ENCODE data around the gene CTNNA2. TPM values are rescaled to one million over a fixed set of nuclear protein-coding genes. Genes with fewer than 3 reads are reported as not detected.

The CTNNA2 gene
- total RNA-seq, 2 donors from 2014 or later, result not detected

GRCh38 chr2:80300346-80300745 is 787.5 kb downstream of the CTNNA2 start:
- DNase-seq (ENCODE audit: low spot score in 2 of 2) (no peak), ATAC-seq (no peak)
- Mint-ChIP-seq H3K36me3 (peaks cover 6 to 20% of the 10 kb centered on the region in 2 donors), H3K9me3 (peaks cover 5 to 20% of the 10 kb centered on the region in 2 donors), H3K27ac (no peak overlapping the region)

GRCh38 chr2:80300954-80301353 is 788.1 kb downstream of the CTNNA2 start:
- H3K9me3 Mint-ChIP-seq, result peaks cover 4 to 19% of the 10 kb centered on the region in 2 donors
- peaks cover 6 to 19% of the 10 kb centered on the region in 2 donors for H3K36me3 Mint-ChIP-seq
- ATAC-seq, result no peak

GRCh38 chr2:80302001-80302313 is 789.1 kb downstream of the CTNNA2 start:
- DNase-seq (ENCODE audit: low spot score in 2 of 2) (no peak), ATAC-seq (no peak)
- peaks cover 10 to 24% of the 10 kb centered on the region in 2 donors for H3K36me3 Mint-ChIP-seq
- peaks cover 8 to 25% of the 10 kb centered on the region in 2 donors for H3K9me3 Mint-ChIP-seq
- no peak overlapping the region for H3K27ac Mint-ChIP-seq

More at GRCh38 chr2:80300954-80301353, 788.1 kb downstream of the CTNNA2 start:
- no peak for DNase-seq (ENCODE audit: low spot score in 2 of 2)
- no peak overlapping the region for H3K27ac Mint-ChIP-seq

DNA sequence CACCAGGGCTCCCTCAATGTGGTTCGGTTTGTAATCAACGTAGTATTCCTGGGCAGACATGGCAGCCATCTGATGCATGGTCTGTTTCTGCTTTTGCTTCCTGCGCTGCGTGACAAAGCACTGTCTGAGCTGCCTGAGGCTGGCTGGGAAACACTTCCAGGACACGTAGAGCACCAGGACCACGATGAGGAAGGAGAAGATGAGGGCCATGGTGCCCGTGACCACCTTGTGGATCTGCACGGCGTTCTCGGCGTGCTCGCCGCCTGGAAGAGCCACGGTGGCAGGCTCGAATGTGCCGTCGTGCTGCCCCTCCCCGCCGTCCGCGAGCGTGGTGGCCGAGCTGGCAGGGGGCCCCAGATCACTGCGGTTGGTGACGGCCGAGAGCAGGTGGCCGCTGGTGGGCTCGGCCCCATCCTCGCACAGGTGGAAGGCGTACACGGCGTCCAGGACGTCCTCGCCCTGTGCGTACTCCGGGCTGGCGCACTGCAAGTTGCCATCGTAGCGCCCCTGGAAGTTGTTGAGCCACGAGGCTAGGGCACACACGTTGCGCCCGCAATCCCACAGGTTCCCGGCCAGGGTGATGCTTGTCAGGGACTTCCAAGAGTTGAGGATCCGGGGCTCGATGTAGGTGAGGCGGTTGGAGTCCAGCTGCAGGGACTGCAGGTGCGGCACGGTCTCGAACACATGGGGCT is 789.6 kb downstream of the CTNNA2 start:
- DNase-seq (ENCODE audit: low spot score in 2 of 2) (no peak), ATAC-seq (no peak)
- Mint-ChIP-seq H3K36me3 (peaks cover 10 to 24% of the 10 kb centered on the region in 2 donors), H3K27ac (no peak overlapping the region), H3K9me3 (peaks cover 8 to 21% of the 10 kb centered on the region in 2 donors)

DNA sequence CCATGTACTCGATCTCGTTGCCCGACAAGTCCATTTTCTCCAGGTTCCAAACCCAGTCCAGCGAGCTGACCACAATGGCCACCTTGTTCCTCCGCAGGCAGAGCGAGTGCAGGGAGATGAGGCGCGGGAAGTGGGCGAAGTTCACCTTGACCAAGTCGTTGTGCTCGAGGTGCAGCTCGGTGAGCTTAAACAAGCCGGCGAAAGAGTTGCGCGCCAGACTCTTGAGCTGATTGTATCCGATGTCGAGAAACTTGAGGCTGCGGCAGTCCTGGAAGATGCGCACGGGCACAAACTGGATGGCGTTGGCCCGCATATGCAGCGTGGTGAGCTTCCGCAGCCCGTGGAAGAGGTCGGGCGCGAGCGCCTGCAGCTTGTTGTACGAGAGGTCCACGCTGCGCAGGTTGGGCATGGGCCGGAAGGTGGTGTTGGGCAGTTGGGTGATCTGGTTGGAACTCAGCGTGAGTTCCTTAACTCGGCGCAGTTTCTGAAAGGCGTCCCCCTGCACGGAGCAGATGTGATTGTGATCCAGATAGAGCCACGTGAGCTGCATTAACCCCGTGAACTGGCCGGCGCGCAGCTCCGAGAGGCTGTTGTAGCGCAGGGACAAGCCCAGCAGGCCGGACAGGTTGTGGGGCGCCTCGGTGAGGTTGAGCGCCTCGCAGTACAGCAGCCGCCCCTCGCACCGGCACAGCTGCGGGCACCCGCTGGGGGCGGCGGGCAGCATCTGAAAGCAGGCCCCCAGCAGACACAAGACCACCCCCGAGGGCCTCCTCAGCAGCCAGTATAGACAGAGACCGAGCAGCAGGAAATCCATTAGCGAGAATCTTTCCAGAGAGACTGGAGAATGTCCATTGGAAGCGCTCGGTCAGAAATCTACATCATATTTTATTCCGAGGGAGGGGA is 790.4 kb downstream of the CTNNA2 start:
- Mint-ChIP-seq H3K36me3 (peaks cover 10 to 23% of the 10 kb centered on the region in 2 donors), H3K9me3 (peaks cover 13 to 20% of the 10 kb centered on the region in 2 donors), H3K27ac (no peak overlapping the region)
- DNase-seq (ENCODE audit: low spot score in 2 of 2) (no peak), ATAC-seq (no peak)

DNA sequence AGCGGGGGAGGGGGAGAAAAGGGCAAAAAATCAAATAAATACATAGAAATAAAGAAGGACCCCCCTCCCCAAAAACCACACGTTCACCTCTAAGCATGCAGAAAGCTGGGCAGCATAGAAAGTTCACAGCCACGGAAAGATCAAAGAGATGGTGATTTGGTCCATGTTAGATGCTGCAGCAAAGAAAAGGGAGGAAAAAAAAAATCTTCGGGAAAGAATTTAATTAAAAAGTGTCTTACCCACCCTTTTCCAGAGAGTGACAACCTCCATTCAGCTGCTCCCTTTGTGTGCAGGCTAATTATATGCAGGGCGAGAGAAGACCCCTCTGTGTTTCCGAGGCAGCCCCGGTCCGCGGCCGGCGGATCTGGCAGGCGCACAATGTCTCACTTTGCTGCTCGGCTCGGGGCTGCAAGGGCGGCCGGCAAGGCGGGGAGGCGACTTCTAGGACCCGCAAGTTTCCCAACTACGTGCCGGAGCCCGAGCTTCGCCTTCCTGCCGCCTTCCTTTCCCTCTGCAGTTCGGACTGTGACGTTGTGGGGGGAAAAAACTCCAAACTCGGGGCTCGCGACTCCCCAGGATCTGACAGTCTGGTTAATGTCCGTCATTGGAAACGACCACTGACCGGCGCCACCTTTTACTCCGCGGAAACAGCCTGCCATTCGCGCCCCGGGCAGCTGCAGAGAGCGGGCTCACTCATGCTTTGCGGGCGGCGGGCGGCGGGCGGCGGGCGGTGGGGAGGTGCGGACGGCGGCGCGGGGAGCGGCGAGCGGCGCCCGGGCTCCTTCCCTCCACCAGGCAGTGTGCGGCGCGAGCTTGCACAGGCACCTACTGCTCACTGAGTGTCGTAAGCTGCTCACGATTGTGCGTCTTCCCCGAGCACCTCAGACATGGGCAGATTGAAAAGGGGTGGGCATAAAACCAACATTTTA is 791.3 kb downstream of the CTNNA2 start, which contains the start of gene LRRTM1:
Gene LRRTM1, minus strand, starts transcription at position 844 of the 929 bp plus-strand sequence. CDS start 933 bp downstream, outside the sequence.
- Mint-ChIP-seq H3K9me3 (peaks cover 13 to 16% of the 10 kb centered on the region in 2 donors), H3K27ac (no peak within 1 kb of the TSS), H3K36me3 (peaks cover 10 to 19% of the 10 kb centered on the region in 2 donors)
- no peak for DNase-seq (ENCODE audit: low spot score in 2 of 2)
- ATAC-seq, result no peak

DNA sequence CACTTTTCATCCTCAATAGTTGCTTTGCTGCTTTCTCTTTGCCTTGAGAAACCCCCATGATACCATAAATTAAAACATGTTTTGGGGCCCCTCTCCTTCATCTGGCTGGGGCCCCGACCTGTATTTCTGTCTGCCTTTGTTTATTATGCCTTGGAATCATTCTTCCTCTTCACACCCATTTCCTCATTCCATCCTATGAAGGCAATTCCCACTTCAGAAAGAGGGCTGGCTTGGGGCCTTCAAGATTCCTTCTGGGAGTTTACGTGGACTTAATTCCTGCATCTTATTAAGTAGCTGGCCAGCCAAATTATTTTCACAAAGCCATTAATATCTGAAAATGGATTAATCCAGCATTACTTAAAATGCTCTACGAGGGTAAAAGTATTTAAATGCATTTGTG is 798.5 kb downstream of the CTNNA2 start:
- peaks cover 3% of the 10 kb centered on the region in 2 donors for H3K36me3 Mint-ChIP-seq
- DNase-seq (ENCODE audit: low spot score in 2 of 2) (no peak), ATAC-seq (no peak)
- H3K9me3 Mint-ChIP-seq, result peaks cover 11 to 21% of the 10 kb centered on the region in 2 donors
- no peak overlapping the region for H3K27ac Mint-ChIP-seq

DNA sequence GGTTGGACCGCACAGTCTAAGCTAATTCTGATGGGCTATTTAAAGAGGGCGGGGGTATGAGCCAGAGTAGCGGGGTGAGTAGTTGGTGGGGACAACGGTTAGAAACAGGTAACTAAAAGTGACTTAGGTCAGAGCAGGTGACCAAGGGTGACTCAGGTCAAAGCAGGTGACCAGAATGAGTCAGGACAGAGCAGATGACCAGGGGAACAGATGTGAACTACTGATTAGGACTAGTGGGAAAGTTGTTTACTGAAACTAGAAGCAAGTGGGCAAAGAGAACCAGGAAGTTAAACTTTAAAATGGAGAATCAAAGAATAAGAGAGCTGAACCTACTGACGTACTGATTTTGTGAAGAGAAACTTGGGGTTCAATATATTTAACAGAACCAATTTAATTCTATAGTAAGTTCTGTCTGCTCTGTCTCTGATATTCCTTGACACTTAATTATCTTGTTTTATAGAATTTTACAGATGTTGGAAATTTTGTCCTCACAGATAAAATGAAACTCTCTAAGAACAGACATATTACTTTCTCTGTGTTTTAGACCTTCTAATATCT is 799.5 kb downstream of the CTNNA2 start:
- no peaks in the 10 kb centered on the region for H3K36me3 Mint-ChIP-seq
- no peak for ATAC-seq
- H3K27ac Mint-ChIP-seq, result no peak overlapping the region

GRCh38 chr2:80322311-80322920 is 809.6 kb downstream of the CTNNA2 start:
- no peak for DNase-seq (ENCODE audit: low spot score in 2 of 2)
- no peak for ATAC-seq
- Mint-ChIP-seq H3K27ac (no peak overlapping the region), H3K36me3 (no peaks in the 10 kb centered on the region), H3K9me3 (peaks cover 0 to 8% of the 10 kb centered on the region in 2 donors)

More for the DNA sequence above, 799.5 kb downstream of the CTNNA2 start:
- H3K9me3 Mint-ChIP-seq, result peaks cover 12 to 19% of the 10 kb centered on the region in 2 donors
- no peak for DNase-seq (ENCODE audit: low spot score in 2 of 2)

DNA sequence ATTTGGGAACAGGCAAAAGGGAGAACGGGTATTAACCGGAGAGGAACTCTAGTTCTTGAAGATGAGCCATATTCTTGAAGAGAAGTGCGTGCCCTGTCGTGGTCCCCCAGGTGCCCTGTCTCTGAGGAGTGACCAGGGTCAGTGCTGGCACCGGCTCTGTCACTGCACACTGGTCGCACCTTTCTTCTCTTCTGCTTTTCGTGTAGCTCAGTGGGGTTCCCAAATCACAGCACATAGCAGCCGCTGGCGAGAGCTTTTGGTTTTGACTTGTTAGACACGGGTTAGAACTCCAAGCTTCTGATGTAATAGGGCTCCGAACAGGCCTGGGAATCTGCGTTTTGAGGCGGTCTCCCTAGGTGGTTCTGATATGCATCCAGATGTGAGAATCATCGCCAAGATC is 810.1 kb downstream of the CTNNA2 start:
- Mint-ChIP-seq H3K36me3 (no peaks in the 10 kb centered on the region), H3K9me3 (peaks cover 0 to 3% of the 10 kb centered on the region in 2 donors), H3K27ac (no peak overlapping the region)
- DNase-seq (ENCODE audit: low spot score in 2 of 2), result no peak
- ATAC-seq, result no peak

DNA sequence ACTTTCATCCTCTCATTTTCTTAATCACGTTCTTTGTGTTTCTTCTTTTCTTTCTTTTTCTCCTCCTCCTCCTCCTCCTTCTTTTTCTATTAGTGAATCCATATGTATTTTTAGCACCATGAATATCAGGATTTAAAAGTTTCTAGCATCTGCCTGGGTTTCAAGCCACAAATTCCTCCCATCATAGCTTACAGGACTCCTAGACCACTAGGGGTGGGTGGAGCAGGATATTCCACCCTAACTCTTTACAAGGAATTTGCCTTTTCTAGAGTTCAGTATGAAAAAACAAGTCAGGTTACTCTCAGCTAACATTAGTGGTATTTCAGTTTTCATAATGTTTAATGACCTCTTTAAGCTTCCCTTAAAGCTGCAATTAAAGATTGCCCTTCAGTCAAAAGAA is 810.8 kb downstream of the CTNNA2 start:
- DNase-seq (ENCODE audit: low spot score in 2 of 2), result no peak
- ATAC-seq, result no peak
- Mint-ChIP-seq H3K9me3 (peaks cover 0 to 3% of the 10 kb centered on the region in 2 donors), H3K27ac (no peak overlapping the region), H3K36me3 (no peaks in the 10 kb centered on the region)

DNA sequence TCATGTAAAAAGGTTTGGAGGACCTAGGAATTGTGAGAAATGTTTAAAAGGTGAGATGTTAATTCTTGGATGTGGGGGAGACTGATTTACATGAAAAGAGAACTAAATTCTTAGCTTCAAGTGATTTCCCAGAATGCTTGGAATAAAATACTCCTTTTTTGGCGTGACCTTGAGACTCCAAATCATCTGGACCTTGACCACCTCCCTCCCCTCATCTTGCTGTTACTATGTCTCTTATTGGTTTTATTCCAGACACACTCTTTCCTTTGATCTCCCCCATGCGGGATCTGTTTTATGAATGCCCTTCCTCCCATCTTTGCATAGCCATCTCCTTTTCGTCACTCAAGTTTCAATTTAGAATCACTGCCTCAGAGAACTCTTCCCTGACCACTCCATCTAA is 811.7 kb downstream of the CTNNA2 start:
- Mint-ChIP-seq H3K27ac (no peak overlapping the region), H3K36me3 (no peaks in the 10 kb centered on the region), H3K9me3 (peaks cover 0 to 7% of the 10 kb centered on the region in 2 donors)
- DNase-seq (ENCODE audit: low spot score in 2 of 2), result no peak
- ATAC-seq, result no peak

- ATAC-seq, result no peak
Observed at GRCh38 chr2:80326214-80326613, 813.4 kb downstream of the CTNNA2 start.

DNA sequence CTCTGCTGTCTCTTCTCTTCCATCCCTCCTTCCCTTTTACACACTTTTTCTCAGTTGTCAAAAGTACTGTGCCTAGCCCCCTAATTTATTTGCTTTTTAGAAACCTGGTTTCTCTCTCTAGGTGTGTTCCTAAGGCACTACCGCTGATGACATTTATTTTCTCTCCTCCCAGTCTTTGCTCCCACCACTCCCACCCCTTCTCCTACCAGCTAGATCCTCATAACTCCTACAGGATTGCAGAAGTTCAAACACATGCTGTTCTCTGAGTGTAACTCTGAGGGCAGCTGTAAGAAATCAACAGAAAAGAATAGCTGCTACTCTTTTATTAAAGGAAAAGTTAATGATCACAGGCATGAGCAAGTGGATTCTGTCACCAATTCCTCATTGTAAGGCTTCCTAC is 814.0 kb downstream of the CTNNA2 start:
- DNase-seq (ENCODE audit: low spot score in 2 of 2), result no peak
- Mint-ChIP-seq H3K9me3 (peaks cover 0 to 10% of the 10 kb centered on the region in 2 donors), H3K27ac (no peak overlapping the region), H3K36me3 (no peaks in the 10 kb centered on the region)
- no peak for ATAC-seq

More at GRCh38 chr2:80326214-80326613, 813.4 kb downstream of the CTNNA2 start:
- Mint-ChIP-seq H3K9me3 (peaks cover 0 to 8% of the 10 kb centered on the region in 2 donors), H3K36me3 (no peaks in the 10 kb centered on the region), H3K27ac (no peak overlapping the region)
- DNase-seq (ENCODE audit: low spot score in 2 of 2), result no peak

DNA sequence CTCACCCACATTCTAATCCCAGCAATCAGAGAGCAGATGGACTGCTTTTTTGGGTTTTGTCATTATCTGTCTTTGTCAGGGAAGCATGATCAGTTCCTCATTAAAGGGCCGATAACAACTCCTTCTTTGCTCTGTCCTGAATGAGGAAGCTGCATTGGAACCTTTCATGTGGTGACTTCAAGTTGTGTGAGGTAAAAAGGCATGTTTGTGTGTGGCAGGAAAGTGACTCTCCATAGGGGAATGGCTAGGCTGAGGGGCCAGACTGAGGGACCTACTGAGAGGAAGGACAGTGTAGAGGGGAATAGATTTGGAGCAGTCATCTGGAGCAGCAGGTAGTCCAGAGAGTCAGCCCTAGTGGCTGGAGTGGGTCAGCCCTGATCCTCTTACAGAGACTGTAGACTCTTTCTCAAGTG is 815.3 kb downstream of the CTNNA2 start:
- ATAC-seq (no peak), DNase-seq (ENCODE audit: low spot score in 2 of 2) (no peak)
- peaks cover 0 to 16% of the 10 kb centered on the region in 2 donors for H3K9me3 Mint-ChIP-seq
- H3K36me3 Mint-ChIP-seq, result peaks cover 0 to 4% of the 10 kb centered on the region in 2 donors
- H3K27ac Mint-ChIP-seq, result no peak overlapping the region

DNA sequence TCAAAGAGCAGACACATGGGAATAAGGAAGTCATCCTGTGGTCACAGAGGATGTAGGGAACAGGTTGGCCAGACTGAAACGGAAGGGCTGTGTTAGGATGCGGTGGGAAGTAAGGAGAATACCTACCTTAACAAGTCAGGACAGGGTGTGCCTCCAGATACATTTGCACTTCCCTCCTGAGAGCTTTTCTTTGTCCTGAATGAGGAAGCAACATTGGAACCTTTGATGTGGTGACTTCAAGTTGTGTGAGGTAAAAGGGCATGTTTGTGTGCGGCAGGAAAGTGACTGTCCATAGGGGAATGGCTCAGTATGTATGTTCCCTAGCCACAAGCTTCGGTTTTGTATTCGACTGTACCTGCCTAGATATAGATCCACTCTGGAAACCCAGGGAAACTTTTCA is 816.6 kb downstream of the CTNNA2 start:
- ATAC-seq, result no peak
- Mint-ChIP-seq H3K9me3 (peaks cover 5 to 21% of the 10 kb centered on the region in 2 donors), H3K27ac (no peak overlapping the region), H3K36me3 (peaks cover 0 to 4% of the 10 kb centered on the region in 2 donors)
- DNase-seq (ENCODE audit: low spot score in 2 of 2), result no peak
